Measurements from ENCODE around the gene HEXB.

Gene HEXB

GRCh38 chr5:74684900-74685851 lies at the start of gene HEXB:
HEXB (plus strand) TSS chr5:74685233; CDS start chr5:74685261, 28 bp downstream.
- peak; percentile 72 for DNase-seq (ENCODE audit: low read depth)

GRCh38 chr5:74636149-74636548 lies 48.9 kb upstream of the HEXB start:
- DNase-seq (ENCODE audit: low read depth) = no peak

- no peak for DNase-seq (ENCODE audit: low read depth)
Measured at GRCh38 chr5:74636552-74636951, 48.5 kb upstream of the HEXB start.

GRCh38 chr5:74638544-74638969 lies 46.5 kb upstream of the HEXB start:
- no peak for DNase-seq (ENCODE audit: low read depth)

GRCh38 chr5:74638970-74639806 lies 45.8 kb upstream of the HEXB start:
- DNase-seq (ENCODE audit: low read depth) = no peak

GRCh38 chr5:74639807-74640449 lies 45.1 kb upstream of the HEXB start:
- no peak for DNase-seq (ENCODE audit: low read depth)

GRCh38 chr5:74640450-74640953 lies 44.5 kb upstream of the HEXB start, which contains the start of gene ENC1:
ENC1 (minus strand) TSS chr5:74640728; CDS start chr5:74636485, 4,243 bp downstream.
- peak; percentile 47 for DNase-seq (ENCODE audit: low read depth)

GRCh38 chr5:74640954-74641734 lies 43.9 kb upstream of the HEXB start:
- no peak for DNase-seq (ENCODE audit: low read depth)

- DNase-seq (ENCODE audit: low read depth) = no peak
Measured at GRCh38 chr5:74641735-74642542, 43.1 kb upstream of the HEXB start.

GRCh38 chr5:74642543-74642863 lies 42.5 kb upstream of the HEXB start:
- DNase-seq (ENCODE audit: low read depth) = no peak

- no peak for DNase-seq (ENCODE audit: low read depth)
Measured at GRCh38 chr5:74643111-74643562, 41.9 kb upstream of the HEXB start.

- no peak for DNase-seq (ENCODE audit: low read depth)
Measured at GRCh38 chr5:74647096-74647495, 37.9 kb upstream of the HEXB start.

GRCh38 chr5:74648835-74649293 lies 36.2 kb upstream of the HEXB start:
- DNase-seq (ENCODE audit: low read depth) = no peak

- DNase-seq (ENCODE audit: low read depth) = no peak
Measured at GRCh38 chr5:74649421-74649973, 35.5 kb upstream of the HEXB start.

GRCh38 chr5:74651710-74652109 lies 33.3 kb upstream of the HEXB start:
- DNase-seq (ENCODE audit: low read depth) = no peak

- no peak for DNase-seq (ENCODE audit: low read depth)
Measured at GRCh38 chr5:74652576-74652975, 32.5 kb upstream of the HEXB start.

- no peak for DNase-seq (ENCODE audit: low read depth)
Measured at GRCh38 chr5:74653991-74654390, 31.0 kb upstream of the HEXB start.

GRCh38 chr5:74655206-74655605 lies 29.8 kb upstream of the HEXB start:
- DNase-seq (ENCODE audit: low read depth) = no peak

- DNase-seq (ENCODE audit: low read depth) = no peak
Measured at GRCh38 chr5:74655716-74656115, 29.3 kb upstream of the HEXB start.

GRCh38 chr5:74657165-74657564 lies 27.9 kb upstream of the HEXB start:
- DNase-seq (ENCODE audit: low read depth) = no peak
